ENCODE results near the gene ASXL1. TPM values are rescaled to one million over a fixed set of nuclear protein-coding genes. Genes with fewer than 3 reads are reported as not detected.
A peak's percentile ranks its signal among the peaks of the same experiment; 100 is the strongest.
"Not testable (repeated sequence)": the region's sequence is repeated elsewhere in the genome, so short reads cannot be mapped to it uniquely, and the experiment has no call there.

ASXL1 gene
- total RNA-seq, 1 donor from 2014 or later: 90.8 TPM

GRCh38 chr20:32404017-32404416 lies 45.9 kb downstream of the ASXL1 start:
- Mint-ChIP-seq H3K4me1 (ENCODE audit: unreplicated experiment) (no peaks in the 10 kb centered on the region), H3K36me3 (ENCODE audit: low read depth, unreplicated experiment) (peaks cover 4% of the 10 kb centered on the region), H3K27me3 (ENCODE audit: unreplicated experiment) (no peaks in the 10 kb centered on the region), H3K27ac (ENCODE audit: unreplicated experiment) (no peak overlapping the region), H3K4me3 (ENCODE audit: unreplicated experiment) (no peak overlapping the region), H3K9me3 (ENCODE audit: unreplicated experiment) (no peaks in the 10 kb centered on the region)
- no peak for DNase-seq (ENCODE audit: low spot score)
- no peak for TF ChIP-seq CTCF (IDR thresholded peaks at IDR 0.05; ENCODE audit: unreplicated experiment)

GRCh38 chr20:32406701-32407100 lies 48.6 kb downstream of the ASXL1 start:
- Mint-ChIP-seq H3K27me3 (ENCODE audit: unreplicated experiment) (no peaks in the 10 kb centered on the region), H3K36me3 (ENCODE audit: low read depth, unreplicated experiment) (peaks cover 4% of the 10 kb centered on the region), H3K4me1 (ENCODE audit: unreplicated experiment) (no peaks in the 10 kb centered on the region), H3K27ac (ENCODE audit: unreplicated experiment) (no peak overlapping the region), H3K4me3 (ENCODE audit: unreplicated experiment) (no peak overlapping the region), H3K9me3 (ENCODE audit: unreplicated experiment) (no peaks in the 10 kb centered on the region)
- DNase-seq (ENCODE audit: low spot score): no peak
- TF ChIP-seq CTCF (IDR thresholded peaks at IDR 0.05; ENCODE audit: unreplicated experiment): no peak

- not testable (repeated sequence) for H3K27me3 Mint-ChIP-seq (ENCODE audit: unreplicated experiment); H3K4me1 Mint-ChIP-seq (ENCODE audit: unreplicated experiment); H3K4me3 Mint-ChIP-seq (ENCODE audit: unreplicated experiment); DNase-seq (ENCODE audit: low spot score); H3K27ac Mint-ChIP-seq (ENCODE audit: unreplicated experiment); H3K36me3 Mint-ChIP-seq (ENCODE audit: low read depth, unreplicated experiment); H3K9me3 Mint-ChIP-seq (ENCODE audit: unreplicated experiment)
Observed at GRCh38 chr20:32407131-32407750, 49.1 kb downstream of the ASXL1 start.

GRCh38 chr20:32411955-32412706 lies 54.0 kb downstream of the ASXL1 start:
- Mint-ChIP-seq H3K36me3 (ENCODE audit: low read depth, unreplicated experiment) (no peaks in the 10 kb centered on the region), H3K27me3 (ENCODE audit: unreplicated experiment) (no peaks in the 10 kb centered on the region), H3K4me3 (ENCODE audit: unreplicated experiment) (no peak overlapping the region), H3K9me3 (ENCODE audit: unreplicated experiment) (no peaks in the 10 kb centered on the region), H3K4me1 (ENCODE audit: unreplicated experiment) (peaks cover 16% of the 10 kb centered on the region), H3K27ac (ENCODE audit: unreplicated experiment) (no peak overlapping the region)
- no peak for TF ChIP-seq CTCF (IDR thresholded peaks at IDR 0.05; ENCODE audit: unreplicated experiment)
- no peak for DNase-seq (ENCODE audit: low spot score)

- DNase-seq (ENCODE audit: low spot score): no peak
- no peaks in the 10 kb centered on the region for H3K9me3 Mint-ChIP-seq (ENCODE audit: unreplicated experiment)
- H3K4me1 Mint-ChIP-seq (ENCODE audit: unreplicated experiment): peaks cover 16% of the 10 kb centered on the region
- TF ChIP-seq CTCF (IDR thresholded peaks at IDR 0.05; ENCODE audit: unreplicated experiment): no peak
- H3K27ac Mint-ChIP-seq (ENCODE audit: unreplicated experiment): peak overlapping the region; percentile 6
- H3K36me3 Mint-ChIP-seq (ENCODE audit: low read depth, unreplicated experiment): no peaks in the 10 kb centered on the region
- no peaks in the 10 kb centered on the region for H3K27me3 Mint-ChIP-seq (ENCODE audit: unreplicated experiment)
- H3K4me3 Mint-ChIP-seq (ENCODE audit: unreplicated experiment): no peak overlapping the region
Observed at GRCh38 chr20:32415494-32415893, 57.4 kb downstream of the ASXL1 start.

Data from endothelial cell (in vitro differentiated cells).